ENCODE data around the gene DEFB114.

DNA sequence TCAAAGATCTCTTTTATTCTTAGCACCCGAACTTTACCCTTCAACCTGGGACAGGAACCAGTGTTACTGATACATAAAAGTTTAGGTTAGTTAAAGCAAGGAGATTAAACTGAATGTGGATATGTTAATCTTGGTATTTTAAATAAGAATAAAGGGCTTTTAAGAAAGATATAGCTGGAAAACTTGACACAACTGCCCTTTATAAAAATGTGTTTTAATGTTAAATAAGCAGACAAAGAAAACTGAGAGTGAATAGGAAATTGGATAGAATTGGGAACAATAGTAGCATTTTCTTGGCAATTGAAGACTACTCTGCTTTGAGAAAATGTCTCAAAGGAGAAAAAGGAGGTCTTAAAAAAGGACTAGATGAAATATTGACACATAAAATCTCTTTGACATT lies 51.8 kb downstream of the DEFB114 start:
- no peak for TF ChIP-seq ATF7-NPFF (CRISPR knock-in tag; IDR thresholded peaks at IDR 0.05; ENCODE audit: low read depth)
- TF ChIP-seq, protein P1, sequence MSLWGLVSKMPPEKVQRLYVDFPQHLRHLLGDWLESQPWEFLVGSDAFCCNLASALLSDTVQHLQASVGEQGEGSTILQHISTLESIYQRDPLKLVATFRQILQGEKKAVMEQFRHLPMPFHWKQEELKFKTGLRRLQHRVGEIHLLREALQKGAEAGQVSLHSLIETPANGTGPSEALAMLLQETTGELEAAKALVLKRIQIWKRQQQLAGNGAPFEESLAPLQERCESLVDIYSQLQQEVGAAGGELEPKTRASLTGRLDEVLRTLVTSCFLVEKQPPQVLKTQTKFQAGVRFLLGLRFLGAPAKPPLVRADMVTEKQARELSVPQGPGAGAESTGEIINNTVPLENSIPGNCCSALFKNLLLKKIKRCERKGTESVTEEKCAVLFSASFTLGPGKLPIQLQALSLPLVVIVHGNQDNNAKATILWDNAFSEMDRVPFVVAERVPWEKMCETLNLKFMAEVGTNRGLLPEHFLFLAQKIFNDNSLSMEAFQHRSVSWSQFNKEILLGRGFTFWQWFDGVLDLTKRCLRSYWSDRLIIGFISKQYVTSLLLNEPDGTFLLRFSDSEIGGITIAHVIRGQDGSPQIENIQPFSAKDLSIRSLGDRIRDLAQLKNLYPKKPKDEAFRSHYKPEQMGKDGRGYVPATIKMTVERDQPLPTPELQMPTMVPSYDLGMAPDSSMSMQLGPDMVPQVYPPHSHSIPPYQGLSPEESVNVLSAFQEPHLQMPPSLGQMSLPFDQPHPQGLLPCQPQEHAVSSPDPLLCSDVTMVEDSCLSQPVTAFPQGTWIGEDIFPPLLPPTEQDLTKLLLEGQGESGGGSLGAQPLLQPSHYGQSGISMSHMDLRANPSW (CRISPR knock-in tag; IDR thresholded peaks at IDR 0.05; ENCODE audit: borderline replicate concordance), result no peak
- TF ChIP-seq, protein P2, sequence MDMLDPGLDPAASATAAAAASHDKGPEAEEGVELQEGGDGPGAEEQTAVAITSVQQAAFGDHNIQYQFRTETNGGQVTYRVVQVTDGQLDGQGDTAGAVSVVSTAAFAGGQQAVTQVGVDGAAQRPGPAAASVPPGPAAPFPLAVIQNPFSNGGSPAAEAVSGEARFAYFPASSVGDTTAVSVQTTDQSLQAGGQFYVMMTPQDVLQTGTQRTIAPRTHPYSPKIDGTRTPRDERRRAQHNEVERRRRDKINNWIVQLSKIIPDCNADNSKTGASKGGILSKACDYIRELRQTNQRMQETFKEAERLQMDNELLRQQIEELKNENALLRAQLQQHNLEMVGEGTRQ (IDR thresholded peaks at IDR 0.05; ENCODE audit: low read depth, low read length), result no peak
- TF ChIP-seq, protein P2 (CRISPR knock-in tag; IDR thresholded peaks at IDR 0.05; ENCODE audit: borderline replicate concordance), result no peak
- TF ChIP-seq DNMT1 (CRISPR knock-in tag; IDR thresholded peaks at IDR 0.05), result no peak
